A673 (cell line): ENCODE results near the gene ZIC1.

ENCODE experiments used
- EZH2 ChIP-seq: fragments of 200-600 bp; sonication (generic); IDR thresholded peaks from 2 replicates; pipeline ENCODE4 v1.6.1; 2017; ENCODE audit warnings: borderline replicate concordance, low read depth, mild to moderate bottlenecking, mixed read lengths, antibody characterized with exemption, low read length; ENCODE audit not compliant: poor library complexity, severe bottlenecking
- TF ChIP-seq, protein P1 (sequence below): fragments of 300-800, 200-600 bp; sonication (generic); conservative IDR thresholded peaks from 2 replicates; pipeline ENCODE4 v1.5.1; 2017; ENCODE audit warnings: low read depth, mild to moderate bottlenecking, antibody characterized with exemption, low read length, moderate library complexity, mixed read lengths

DNA sequence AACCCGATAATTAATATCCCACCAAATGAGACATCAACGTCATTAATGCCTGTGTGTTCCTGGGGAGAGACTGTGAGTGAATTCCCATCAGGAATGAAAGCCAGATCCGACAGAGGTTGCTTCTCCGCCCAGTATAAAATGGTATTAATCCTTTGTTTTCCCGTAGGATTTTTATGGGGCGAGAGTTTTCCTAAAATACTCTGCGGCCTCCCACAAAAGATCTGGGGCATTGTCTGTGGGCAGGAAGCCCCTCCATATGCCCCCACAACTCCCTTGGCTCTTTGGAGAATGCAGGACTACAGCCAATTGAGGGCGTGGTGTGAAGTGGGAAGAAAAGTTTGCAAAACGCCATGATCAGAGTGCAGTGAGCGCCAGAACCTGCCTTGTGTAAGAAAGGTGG lies 29.5 kb upstream of the ZIC1 start:
- TF ChIP-seq, protein P1, sequence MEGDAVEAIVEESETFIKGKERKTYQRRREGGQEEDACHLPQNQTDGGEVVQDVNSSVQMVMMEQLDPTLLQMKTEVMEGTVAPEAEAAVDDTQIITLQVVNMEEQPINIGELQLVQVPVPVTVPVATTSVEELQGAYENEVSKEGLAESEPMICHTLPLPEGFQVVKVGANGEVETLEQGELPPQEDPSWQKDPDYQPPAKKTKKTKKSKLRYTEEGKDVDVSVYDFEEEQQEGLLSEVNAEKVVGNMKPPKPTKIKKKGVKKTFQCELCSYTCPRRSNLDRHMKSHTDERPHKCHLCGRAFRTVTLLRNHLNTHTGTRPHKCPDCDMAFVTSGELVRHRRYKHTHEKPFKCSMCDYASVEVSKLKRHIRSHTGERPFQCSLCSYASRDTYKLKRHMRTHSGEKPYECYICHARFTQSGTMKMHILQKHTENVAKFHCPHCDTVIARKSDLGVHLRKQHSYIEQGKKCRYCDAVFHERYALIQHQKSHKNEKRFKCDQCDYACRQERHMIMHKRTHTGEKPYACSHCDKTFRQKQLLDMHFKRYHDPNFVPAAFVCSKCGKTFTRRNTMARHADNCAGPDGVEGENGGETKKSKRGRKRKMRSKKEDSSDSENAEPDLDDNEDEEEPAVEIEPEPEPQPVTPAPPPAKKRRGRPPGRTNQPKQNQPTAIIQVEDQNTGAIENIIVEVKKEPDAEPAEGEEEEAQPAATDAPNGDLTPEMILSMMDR = no peak
- TF ChIP-seq EZH2 = no peak
